ENCODE measurements around the gene FOXQ1. TPM values are rescaled to one million over a fixed set of nuclear protein-coding genes. Genes with fewer than 3 reads are reported as not detected.

Gene FOXQ1
- total RNA-seq, 1 donor from 2014 or later: not detected

- H3K27ac Mint-ChIP-seq (ENCODE audit: unreplicated experiment): no peak overlapping the region
- no peak for DNase-seq (ENCODE audit: low spot score)
- no peaks in the 10 kb centered on the region for H3K4me1 Mint-ChIP-seq (ENCODE audit: low read depth)
- H3K36me3 Mint-ChIP-seq (ENCODE audit: low read depth): no peaks in the 10 kb centered on the region
- no peaks in the 10 kb centered on the region for H3K9me3 Mint-ChIP-seq (ENCODE audit: low read depth)
- peaks cover 28% of the 10 kb centered on the region for H3K27me3 Mint-ChIP-seq (ENCODE audit: low read depth)
- no peak overlapping the region for H3K4me3 Mint-ChIP-seq (ENCODE audit: unreplicated experiment)
- TF ChIP-seq CTCF (IDR thresholded peaks at IDR 0.05): no peak
Observed at GRCh38 chr6:1362643-1363042, 50.7 kb downstream of the FOXQ1 start.

- H3K9me3 Mint-ChIP-seq (ENCODE audit: low read depth): no peaks in the 10 kb centered on the region
- H3K36me3 Mint-ChIP-seq (ENCODE audit: low read depth): no peaks in the 10 kb centered on the region
- H3K4me1 Mint-ChIP-seq (ENCODE audit: low read depth): no peaks in the 10 kb centered on the region
- no peak for DNase-seq (ENCODE audit: low spot score)
- no peak for TF ChIP-seq CTCF (IDR thresholded peaks at IDR 0.05)
- peaks cover 34% of the 10 kb centered on the region for H3K27me3 Mint-ChIP-seq (ENCODE audit: low read depth)
- H3K4me3 Mint-ChIP-seq (ENCODE audit: unreplicated experiment): no peak overlapping the region
- H3K27ac Mint-ChIP-seq (ENCODE audit: unreplicated experiment): no peak overlapping the region
Observed at GRCh38 chr6:1363298-1363697, 51.4 kb downstream of the FOXQ1 start.

- no peak overlapping the region for H3K27ac Mint-ChIP-seq (ENCODE audit: unreplicated experiment)
- H3K27me3 Mint-ChIP-seq (ENCODE audit: low read depth): peaks cover 39% of the 10 kb centered on the region
- DNase-seq (ENCODE audit: low spot score): no peak
- peak; percentile 50 for TF ChIP-seq CTCF (IDR thresholded peaks at IDR 0.05)
- no peak overlapping the region for H3K4me3 Mint-ChIP-seq (ENCODE audit: unreplicated experiment)
- H3K36me3 Mint-ChIP-seq (ENCODE audit: low read depth): no peaks in the 10 kb centered on the region
- no peaks in the 10 kb centered on the region for H3K4me1 Mint-ChIP-seq (ENCODE audit: low read depth)
- no peaks in the 10 kb centered on the region for H3K9me3 Mint-ChIP-seq (ENCODE audit: low read depth)
Observed at GRCh38 chr6:1363729-1364572, 52.1 kb downstream of the FOXQ1 start.

Other genes with a start within 250 kb of the FOXQ1 start
- 0.12 to 0.68 TPM in 2 of 3 replicates, not detected in the other for gene FOXF2, start 77.5 kb downstream of the FOXQ1 start, total RNA-seq